HG02759 (cell line): Measurements from ENCODE around the gene CRHBP.
"Not testable (repeated sequence)": the region's sequence is repeated elsewhere in the genome, so short reads cannot be mapped to it uniquely, and the experiment has no call there.

Experiments
- ATAC-seq: cut with Tn5 transposase; IDR thresholded peaks from one replicate; pipeline ENCODE4 v1.9.1; 2021; ENCODE audit warnings: mild to moderate bottlenecking, moderate library complexity; ENCODE audit not compliant: unreplicated experiment

CRHBP gene, protein sequence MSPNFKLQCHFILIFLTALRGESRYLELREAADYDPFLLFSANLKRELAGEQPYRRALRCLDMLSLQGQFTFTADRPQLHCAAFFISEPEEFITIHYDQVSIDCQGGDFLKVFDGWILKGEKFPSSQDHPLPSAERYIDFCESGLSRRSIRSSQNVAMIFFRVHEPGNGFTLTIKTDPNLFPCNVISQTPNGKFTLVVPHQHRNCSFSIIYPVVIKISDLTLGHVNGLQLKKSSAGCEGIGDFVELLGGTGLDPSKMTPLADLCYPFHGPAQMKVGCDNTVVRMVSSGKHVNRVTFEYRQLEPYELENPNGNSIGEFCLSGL

DNA sequence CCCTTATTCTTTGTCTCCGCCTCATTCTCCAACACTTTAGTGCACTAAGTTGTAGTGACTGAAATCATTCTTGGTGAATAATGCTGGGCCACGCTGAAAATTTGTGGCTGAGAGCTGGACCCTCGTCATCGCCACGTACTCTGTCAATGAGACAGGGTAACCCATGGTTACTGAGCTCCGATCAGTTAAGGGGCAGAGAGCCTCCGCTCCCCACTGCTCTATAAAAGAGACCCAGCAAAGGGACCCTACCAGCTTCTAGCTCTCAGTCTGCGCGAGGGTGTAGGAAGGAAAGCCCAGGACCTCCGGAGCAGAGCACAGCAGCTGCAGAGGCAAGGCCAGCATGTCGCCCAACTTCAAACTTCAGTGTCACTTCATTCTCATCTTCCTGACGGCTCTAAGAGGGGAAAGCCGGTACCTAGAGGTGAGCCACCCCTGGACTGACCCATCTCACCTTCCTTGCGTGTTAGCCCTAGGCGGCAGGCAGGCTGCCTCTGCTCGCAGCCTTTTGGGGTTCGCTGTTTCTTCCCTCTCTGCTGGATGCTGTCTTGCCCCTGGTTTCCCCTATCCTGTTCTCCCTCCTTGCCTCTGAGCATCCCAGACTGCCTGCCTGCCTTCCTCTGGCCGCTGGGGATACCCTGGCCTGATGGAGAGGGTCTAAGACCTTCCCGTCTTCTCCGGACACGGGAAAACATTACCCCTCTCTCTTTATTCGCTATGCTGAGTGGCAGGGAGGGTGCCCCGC is at the start of gene CRHBP:
CRHBP (plus strand) TSS at position 251 of the 742 bp plus-strand sequence; CDS start at position 341, 90 bp downstream.
- no peak for ATAC-seq

DNA sequence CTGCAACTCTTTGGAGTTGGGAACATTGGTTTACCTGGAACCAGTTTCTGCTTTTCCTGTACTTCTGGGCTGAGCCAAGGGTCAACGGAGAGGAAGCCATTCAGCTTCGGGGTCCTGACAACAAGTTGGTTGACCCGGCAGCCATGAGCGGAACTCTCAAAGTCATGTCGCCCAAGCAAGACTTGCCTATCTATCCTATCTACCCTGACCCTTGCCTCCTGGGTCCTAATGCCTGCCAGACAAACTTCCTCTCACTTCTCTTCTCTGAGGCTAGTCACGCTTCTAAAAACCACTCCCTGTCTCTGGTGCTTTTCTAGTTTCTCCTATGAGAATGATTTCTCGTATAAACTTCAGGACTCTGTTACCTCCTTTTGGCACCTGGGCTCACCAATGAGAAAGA is 44.7 kb upstream of the CRHBP start:
- no peak for ATAC-seq

DNA sequence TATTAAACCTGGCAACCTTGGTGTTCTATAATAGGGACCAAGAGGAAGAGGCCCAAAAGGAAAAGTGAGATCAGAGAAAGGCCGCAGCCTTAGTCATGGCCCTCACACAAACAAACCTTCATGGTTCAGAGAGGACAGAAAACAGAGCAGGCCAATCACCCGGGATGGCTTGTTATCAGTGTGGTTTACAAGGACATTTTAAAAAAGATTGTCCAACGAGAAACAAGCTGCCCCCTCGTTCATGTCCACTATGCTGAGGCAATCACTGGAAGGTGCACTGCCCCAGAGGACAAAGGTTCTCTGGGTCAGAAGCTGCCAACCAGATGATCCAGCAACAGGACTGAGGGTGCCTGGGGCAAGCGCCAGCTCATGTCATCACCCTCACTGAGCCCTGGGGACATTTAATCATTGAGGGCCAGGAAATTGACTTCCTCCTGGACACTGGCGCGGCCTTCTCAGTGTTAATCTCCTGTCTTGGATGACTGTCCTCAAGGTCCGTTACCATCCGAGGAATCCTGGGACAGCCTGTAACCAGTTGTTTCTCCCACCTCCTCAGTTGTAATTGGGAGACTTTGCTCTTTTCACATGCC is 42.4 kb upstream of the CRHBP start:
- ATAC-seq, result not testable (repeated sequence)

DNA sequence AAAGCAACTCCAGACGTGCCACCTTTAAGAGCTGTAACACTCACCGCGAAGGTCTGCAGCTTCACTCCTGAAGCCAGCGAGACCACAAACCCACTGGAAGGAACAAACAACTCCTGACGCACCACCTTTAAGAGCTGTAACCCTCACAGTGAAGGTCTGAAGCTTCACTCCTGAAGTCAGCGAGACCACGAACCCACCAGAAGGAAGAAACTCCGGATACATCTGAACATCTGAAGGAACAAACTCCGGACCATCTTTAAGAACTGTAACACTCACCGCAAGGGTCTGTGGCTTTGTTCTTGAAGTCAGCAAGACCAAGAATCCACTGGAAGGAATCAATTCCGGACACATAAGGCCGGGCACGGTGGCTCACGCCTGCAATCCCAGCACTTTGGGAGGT is 38.2 kb upstream of the CRHBP start:
- ATAC-seq, result not testable (repeated sequence)

DNA sequence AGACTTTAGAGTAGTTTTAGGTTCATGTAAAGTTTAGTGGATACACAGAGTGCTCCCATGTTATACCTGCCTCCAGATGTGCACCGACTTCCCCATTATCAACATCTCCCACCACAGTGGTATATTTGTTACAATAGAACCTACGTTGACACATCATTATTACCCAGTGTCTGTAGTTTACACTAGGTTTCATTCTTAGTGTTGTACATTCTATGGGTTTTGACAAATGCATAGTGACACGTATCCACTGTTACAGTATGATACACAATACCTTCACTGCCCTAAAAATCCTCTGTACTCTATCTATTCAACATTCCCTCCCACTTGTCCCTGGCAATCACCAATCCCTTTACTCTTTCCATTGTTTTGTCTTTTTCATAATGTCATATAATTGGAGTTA is 34.3 kb upstream of the CRHBP start:
- no peak for ATAC-seq

DNA sequence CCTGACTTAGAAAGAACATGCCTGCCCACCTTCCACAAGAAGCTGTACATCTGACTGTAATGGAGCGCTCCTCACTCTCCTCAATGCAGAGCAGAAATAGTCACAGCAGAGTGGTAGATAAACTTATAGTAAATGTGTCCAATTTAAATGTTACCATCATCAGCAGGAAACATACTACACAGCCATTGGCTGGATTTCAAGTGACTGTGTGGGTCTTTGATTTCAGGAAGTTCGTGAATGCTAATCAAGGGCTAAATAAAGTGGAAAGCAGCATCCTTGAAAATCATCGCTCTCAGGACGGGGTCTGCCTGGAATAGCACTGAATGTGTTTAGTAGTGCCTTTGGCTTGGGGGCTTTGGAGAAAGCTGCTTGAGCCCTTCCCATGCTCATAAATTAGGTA is 32.4 kb upstream of the CRHBP start:
- ATAC-seq, result no peak

DNA sequence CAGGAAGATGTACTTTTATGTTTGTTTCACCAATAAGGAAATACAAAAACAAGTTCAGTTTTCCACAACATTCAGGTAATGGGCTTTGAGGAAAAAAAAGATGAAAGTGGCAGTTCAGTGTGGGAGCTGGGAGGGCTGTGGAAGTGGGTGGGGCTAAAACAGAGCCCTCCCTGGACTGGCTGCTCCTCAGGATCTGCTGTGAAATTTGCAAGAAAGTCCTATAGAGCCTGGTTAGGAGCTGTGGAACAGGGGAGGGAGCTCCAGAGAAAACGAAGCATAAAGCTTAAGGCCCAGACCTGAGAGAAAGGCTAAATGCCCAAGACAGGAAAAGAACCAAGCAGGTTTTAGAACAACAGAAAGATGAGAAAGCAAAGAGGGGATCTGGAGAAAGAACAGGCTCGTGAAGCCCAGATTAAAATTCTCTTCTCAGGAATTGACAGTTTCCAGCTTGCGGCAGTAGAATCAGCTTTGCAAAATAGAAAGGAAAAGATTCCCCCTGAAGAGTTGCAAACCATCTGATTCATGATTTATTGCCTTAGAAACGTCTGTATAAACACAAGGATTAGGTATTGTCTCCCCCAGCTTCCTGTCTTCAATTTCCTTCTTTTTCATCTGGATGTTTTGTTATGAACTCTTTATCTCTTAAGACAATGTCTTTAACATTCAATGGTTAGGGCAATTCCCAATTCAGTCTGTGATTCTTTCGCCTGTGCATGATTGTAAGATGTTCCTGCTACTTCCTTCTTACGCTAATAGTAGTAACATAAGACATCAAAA is 26.3 kb upstream of the CRHBP start:
- ATAC-seq, result no peak

DNA sequence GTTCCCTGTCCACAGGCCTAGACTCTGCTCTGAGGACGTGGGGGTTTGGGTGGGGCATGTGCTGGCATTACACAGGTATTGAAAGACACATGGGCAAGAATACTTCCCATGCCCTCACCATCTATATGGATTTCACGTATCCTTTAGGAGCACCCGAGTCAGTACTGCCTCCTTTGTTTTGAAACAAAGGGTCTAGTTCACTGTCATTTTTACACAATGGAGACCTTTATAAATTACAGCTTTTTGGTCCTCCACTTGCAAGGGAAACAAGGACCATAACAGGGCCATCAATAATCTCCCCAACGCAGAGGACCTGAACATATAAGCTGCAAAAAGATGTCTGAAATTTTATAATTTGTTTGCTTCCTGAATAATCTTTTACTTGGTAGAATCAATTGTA is 24.9 kb upstream of the CRHBP start:
- no peak for ATAC-seq

DNA sequence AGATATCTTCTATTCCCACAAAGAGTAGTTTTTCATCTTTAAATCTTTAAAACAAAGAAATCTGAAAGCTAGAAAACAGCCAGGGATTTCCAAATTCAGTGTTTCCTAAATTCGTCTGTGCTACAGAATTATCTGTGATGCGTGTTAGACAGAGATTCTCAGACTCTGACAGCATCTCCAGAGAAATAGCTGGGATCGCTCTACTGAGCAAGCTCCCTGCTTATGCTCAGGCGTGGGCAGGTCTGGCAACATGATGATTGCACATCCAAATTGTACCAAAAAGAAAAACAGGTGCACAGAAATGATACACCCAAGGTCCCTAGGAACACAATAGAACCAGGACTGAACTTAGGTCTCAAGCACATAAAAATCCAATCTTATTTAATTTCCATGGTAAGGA is 22.8 kb upstream of the CRHBP start:
- ATAC-seq, result no peak

DNA sequence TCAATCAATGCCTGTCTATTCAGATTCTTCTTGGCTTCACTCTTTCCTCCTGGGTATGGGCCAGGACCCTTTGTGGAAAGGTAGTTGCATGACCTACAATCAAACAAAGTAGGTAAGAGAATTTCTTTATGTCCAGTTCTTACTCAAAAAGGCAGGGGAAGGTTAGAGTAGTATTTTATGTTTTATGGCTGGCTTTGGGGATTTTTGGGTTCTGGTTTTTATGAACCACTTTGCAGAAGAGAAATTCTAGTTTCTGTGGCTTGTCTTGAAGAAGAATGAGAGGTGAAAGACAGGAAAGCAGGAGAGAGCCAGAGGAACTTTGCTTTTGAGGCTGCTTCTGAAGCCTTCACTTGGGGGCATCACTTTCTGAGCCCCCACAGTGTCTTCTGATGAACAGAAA is 14.7 kb upstream of the CRHBP start:
- ATAC-seq, result no peak

DNA sequence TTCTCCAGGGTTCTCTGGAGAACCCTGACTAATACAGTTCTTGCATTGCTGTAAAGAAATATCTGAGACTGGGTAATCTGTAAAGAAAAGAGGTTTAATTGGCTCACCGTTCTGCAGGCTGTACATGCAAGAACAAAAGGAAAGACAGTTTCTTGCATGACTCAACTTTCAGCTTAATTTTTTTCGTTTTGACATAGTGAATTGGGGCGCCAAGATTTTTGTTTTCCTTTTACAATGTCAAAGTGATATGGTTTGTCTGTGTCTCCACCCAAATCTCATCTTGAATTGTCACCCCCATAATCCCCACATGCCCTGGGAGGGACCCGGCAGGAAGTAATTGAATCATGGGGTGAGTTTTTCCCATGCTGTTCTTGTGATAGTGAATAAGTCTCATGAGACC is 11.8 kb upstream of the CRHBP start:
- no peak for ATAC-seq

DNA sequence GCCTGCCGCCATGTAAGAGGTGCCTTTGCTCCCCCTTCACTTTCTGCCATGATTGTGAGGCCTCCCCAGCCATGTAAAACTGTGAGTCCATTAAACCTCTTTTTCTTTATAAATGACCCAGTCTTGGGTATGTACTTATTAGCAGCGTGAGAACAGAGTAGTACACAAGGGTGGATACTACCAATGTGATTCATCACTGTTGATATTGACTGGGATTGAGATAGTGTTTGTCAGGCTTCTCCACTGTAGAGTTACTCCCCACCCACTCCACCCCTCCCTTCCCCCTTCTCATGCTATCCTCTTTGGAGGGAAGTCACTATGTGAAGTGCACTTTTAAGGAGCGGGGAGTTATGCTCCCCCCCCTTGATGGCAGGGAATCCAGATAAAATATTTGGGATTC is 11.4 kb upstream of the CRHBP start:
- ATAC-seq, result no peak

DNA sequence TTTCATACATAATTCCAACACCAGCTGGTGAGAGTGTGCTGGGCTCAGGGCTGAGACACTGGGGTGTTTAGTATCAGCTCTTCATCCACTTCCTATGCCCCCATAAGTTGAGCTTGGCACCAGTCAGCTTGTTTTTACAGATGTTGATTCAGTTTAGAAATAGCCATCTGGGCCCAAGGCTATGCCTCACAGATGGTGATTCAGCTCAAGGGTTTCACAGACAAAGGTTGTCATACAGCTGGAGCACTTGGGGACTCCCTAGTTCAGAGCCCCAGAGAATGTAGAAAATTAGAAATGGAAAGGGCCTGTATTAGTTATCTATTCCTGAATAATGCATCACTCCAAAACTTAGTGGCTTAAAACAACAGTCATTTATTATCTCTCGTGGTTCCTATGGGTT is 10.3 kb upstream of the CRHBP start:
- ATAC-seq, result no peak

DNA sequence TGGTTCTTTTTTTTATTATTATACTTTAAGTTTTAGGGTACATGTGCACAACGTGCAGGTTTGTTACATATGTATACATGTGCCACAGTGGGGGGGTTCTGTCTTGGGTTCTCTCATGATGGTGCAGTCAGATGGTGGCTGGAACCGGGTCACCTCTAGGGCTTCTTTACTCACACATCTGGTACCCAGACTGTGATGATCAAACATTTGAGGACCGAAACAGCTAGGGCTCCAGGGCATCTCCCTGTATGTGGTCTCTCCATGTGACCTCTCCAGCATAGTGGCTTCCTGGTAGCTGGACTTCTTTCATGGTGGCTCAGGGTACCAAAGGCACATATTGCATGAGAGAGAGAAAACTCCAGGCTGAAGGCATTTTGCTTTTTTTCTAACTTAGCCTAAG is 9.8 kb upstream of the CRHBP start:
- no peak for ATAC-seq

DNA sequence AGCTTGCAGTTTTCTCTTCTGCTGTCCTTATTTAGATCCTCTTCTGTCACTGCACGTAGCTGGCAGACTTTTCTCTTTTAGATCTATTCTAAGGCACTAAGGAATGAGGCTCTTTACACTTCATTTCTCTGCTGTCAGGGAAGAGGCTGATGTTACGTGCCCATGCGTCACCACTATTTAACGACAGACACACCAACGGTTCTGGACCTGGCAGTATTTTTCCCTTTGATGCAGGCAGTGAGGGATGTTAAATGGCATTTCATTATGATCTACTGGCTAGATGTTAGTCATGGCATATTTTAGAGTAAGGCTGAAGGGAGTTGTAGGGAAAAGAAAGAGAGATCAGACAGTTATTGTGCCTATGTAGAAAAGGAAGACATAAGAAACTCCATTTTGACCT is 8.2 kb upstream of the CRHBP start:
- no peak for ATAC-seq

DNA sequence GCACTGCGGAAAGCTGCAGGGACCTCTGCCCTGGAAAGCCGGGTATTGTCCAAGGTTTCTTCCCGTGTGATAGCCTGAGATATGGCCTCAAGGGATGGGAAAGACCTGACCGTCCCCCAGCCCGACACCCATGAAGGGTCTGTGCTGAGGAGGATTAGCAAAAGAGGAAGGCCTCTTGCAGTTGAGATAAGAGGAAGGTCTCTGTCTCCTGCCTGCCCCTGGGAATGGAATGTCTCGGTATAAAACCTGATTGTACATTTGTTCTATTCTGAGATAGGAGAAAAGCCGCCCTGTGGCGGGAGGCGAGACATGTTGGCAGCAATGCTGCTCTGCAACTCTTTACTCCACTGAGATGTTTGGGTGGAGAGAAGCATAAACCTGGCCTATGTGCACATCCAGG is 7.6 kb upstream of the CRHBP start:
- not testable (repeated sequence) for ATAC-seq

DNA sequence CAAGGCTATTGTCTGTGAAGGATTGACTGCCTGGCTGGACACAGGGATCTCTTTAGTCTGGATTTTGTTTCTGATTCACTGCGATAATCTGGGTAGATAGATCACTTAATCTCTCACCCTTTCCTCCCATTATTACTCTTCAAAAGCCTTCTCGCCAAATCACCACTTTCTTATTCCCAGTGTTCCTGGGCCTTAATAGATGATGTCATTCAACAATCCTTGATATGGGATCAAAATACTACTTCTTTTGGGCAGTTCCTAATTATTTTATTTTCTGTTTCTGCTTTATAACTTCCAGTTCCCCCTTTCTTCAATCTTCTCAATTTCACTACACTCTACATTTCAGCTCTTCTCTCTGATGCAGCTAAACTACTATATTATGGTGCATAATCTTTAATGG is 6.8 kb upstream of the CRHBP start:
- no peak for ATAC-seq

DNA sequence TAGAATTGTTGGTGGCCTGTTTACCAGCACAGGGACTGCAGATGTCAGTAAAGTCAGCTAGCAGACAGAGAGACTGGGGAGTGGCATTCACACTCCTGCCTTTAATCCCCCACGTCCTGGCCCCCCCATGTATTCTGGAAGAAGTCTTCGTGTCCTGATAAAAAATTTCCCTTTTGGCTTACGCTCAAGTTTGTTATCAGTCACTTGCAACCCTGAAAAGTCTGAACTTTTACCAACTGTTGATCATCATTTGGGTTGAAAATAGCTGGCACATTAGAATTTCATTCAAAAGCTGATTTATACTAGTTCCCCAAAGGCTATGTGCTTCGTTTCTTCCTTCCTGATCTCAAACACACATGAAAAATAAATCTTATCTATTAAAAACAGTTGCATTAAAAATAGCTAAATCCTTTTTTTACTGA is 5.8 kb upstream of the CRHBP start:
- ATAC-seq, result no peak

DNA sequence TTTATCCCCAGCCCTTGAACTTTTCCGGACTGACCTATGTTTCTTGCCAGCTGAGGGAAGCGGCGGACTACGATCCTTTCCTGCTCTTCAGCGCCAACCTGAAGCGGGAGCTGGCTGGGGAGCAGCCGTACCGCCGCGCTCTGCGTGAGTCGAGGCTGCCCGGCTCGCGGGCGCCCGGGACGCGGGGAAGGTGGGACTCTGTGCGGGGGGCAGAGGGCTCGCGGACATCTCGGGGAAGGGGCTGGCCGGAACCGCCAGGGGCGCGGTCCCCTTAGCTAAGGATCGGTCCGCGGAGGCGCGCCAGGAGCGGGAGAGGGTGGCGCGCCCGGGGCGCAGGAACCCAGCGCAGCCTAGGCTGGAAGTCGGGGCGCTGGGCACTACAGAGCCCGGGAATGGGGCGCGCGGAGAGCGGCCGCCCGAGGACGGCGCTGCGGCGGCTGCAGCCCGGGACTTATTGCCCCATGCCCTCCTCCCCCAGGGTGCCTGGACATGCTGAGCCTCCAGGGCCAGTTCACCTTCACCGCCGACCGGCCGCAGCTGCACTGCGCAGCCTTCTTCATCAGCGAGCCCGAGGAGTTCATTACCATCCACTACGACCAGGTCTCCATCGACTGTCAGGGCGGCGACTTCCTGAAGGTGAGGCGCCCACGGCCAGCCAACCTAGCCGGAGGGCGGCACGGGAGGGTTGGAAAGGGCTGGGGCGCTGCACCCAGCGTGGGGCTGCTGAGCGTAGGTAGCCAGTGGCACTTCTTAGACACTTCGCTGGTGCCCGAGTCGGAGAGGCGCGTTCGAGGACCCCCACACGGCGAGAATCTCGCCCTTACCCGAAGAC is 922 bp downstream of the CRHBP start:
- no peak for ATAC-seq

DNA sequence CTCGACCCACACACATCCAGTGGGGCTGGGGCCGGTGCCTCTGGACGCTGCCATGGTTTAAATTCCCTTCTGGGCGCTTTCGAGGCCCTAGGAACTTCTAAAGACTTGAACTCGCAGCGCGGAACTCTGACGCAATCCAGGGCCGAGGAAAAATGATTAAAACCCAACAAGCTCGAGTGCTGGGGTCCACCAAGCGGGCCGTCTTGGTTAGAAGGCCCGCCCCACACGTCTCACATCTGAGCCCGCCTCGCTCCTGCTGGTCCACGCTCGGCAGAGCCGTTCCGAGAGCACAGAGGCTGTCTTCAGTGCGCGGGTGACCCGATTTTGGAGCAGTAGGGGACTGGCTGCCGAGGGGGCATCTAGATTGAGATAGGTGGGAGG is 1.5 kb downstream of the CRHBP start:
- no peak for ATAC-seq

DNA sequence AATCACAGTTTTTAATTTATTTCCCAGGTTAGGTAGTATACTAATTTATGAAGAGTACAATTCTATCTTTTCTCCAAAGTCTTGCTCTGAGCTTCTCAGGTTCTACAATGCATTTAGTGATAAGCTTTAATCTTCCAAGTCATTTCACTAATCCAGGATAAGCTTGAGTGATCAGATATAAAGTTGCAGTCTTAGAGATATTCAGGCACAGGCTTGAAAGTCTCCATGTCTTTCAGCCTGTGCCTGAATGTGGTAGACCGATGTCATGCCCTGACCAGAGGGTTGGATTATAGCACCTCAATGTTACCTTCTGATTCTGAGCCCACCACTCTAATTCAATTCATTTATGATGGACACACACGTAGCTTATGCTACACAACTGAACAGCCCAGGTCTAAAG is 3.2 kb downstream of the CRHBP start:
- no peak for ATAC-seq
